ENCODE data around the gene SLAMF6. TPM values are rescaled to one million over a fixed set of nuclear protein-coding genes. Genes with fewer than 3 reads are reported as not detected.

Gene SLAMF6
- total and polyA plus RNA-seq, 2 experiments from 2014 or later = not detected

- H3K4me1 ChIP-seq (ENCODE audit: insufficient read depth) = no peaks in the 10 kb centered on the region
- no peak for DNase-seq
- no peak overlapping the region for H3K4me3 ChIP-seq
- 50 to 56% methylated on average over 6 of the region's 6 CpGs for WGBS, 2 experiments (ENCODE audit: low coverage in 1 of 2, low lambda C conversion rate in 2 of 2, missing lambda C conversion rate in 2 of 2)
- H3K9me2 ChIP-seq (ENCODE audit: insufficient read depth) = no peaks in the 10 kb centered on the region
- H3K36me3 ChIP-seq (ENCODE audit: low read depth) = no peaks in the 10 kb centered on the region
- H3F3A ChIP-seq (ENCODE audit: insufficient read depth) = no peaks in the 10 kb centered on the region
- no peaks in the 10 kb centered on the region for H3K79me2 ChIP-seq (ENCODE audit: insufficient read depth)
- TF ChIP-seq EZH2phosphoT487 (IDR thresholded peaks at IDR 0.05; ENCODE audit: insufficient read depth, low read depth) = no peak
- no peak for TF ChIP-seq EZH2 (IDR thresholded peaks at IDR 0.05; ENCODE audit: insufficient read depth, poor library complexity, severe bottlenecking)
- H3K9me3 ChIP-seq (ENCODE audit: low read depth) = no peaks in the 10 kb centered on the region
- in situ Hi-C loops (cut with MboI) = no loop called here
- no peak overlapping the region for H2AFZ ChIP-seq
- H3K9ac ChIP-seq = no peak overlapping the region
- H4K20me1 ChIP-seq (ENCODE audit: insufficient read depth) = no peaks in the 10 kb centered on the region
- no peak overlapping the region for H3K4me2 ChIP-seq (ENCODE audit: unreplicated experiment)
- peaks cover 12% of the 10 kb centered on the region for H3K27me3 ChIP-seq (replicated peaks; ENCODE audit: insufficient read depth)
- H3K27ac ChIP-seq = no peak overlapping the region
Measured at GRCh38 chr1:160454371-160455152, 68.5 kb downstream of the SLAMF6 start.

- no peaks in the 10 kb centered on the region for H4K20me1 ChIP-seq (ENCODE audit: insufficient read depth)
- no peak for DNase-seq
- H3K4me3 ChIP-seq = no peak overlapping the region
- no peaks in the 10 kb centered on the region for H3K36me3 ChIP-seq (ENCODE audit: low read depth)
- no peaks in the 10 kb centered on the region for H3K4me1 ChIP-seq (ENCODE audit: insufficient read depth)
- H3K27me3 ChIP-seq (replicated peaks; ENCODE audit: insufficient read depth) = peaks cover 12% of the 10 kb centered on the region
- no peak for TF ChIP-seq EZH2 (IDR thresholded peaks at IDR 0.05; ENCODE audit: insufficient read depth, poor library complexity, severe bottlenecking)
- TF ChIP-seq EZH2phosphoT487 (IDR thresholded peaks at IDR 0.05; ENCODE audit: insufficient read depth, low read depth) = no peak
- in situ Hi-C loops (cut with MboI) = no loop called here
- no peaks in the 10 kb centered on the region for H3K79me2 ChIP-seq (ENCODE audit: insufficient read depth)
- no peaks in the 10 kb centered on the region for H3F3A ChIP-seq (ENCODE audit: insufficient read depth)
- H3K4me2 ChIP-seq (ENCODE audit: unreplicated experiment) = no peak overlapping the region
- H3K27ac ChIP-seq = no peak overlapping the region
- H3K9me2 ChIP-seq (ENCODE audit: insufficient read depth) = no peaks in the 10 kb centered on the region
- no peak overlapping the region for H2AFZ ChIP-seq
- no peaks in the 10 kb centered on the region for H3K9me3 ChIP-seq (ENCODE audit: low read depth)
- H3K9ac ChIP-seq = no peak overlapping the region
- WGBS, 2 experiments (ENCODE audit: low coverage in 1 of 2, low lambda C conversion rate in 2 of 2, missing lambda C conversion rate in 2 of 2) = 29 to 33% methylated on average over 7 of the region's 7 CpGs
Measured at GRCh38 chr1:160453443-160453842, 69.6 kb downstream of the SLAMF6 start.

- Histone ChIP-seq H3K4me2 (ENCODE audit: unreplicated experiment) (no peak overlapping the region), H3K9me3 (ENCODE audit: low read depth) (no peaks in the 10 kb centered on the region), H3K9ac (no peak overlapping the region), H3K79me2 (ENCODE audit: insufficient read depth) (no peaks in the 10 kb centered on the region), H2AFZ (no peak overlapping the region), H4K20me1 (ENCODE audit: insufficient read depth) (no peaks in the 10 kb centered on the region), H3K27me3 (replicated peaks; ENCODE audit: insufficient read depth) (peaks cover 12% of the 10 kb centered on the region), H3K4me1 (ENCODE audit: insufficient read depth) (no peaks in the 10 kb centered on the region), H3K9me2 (ENCODE audit: insufficient read depth) (no peaks in the 10 kb centered on the region), H3K4me3 (no peak overlapping the region), H3F3A (ENCODE audit: insufficient read depth) (no peaks in the 10 kb centered on the region), H3K27ac (no peak overlapping the region), H3K36me3 (ENCODE audit: low read depth) (no peaks in the 10 kb centered on the region)
- in situ Hi-C loops (cut with MboI) = no loop called here
- DNase-seq = no peak
- WGBS, 2 experiments (ENCODE audit: low coverage in 1 of 2, low lambda C conversion rate in 2 of 2, missing lambda C conversion rate in 2 of 2) = 18 to 21% methylated on average over 1 of the region's 1 CpG
- no peak for TF ChIP-seq EZH2 (IDR thresholded peaks at IDR 0.05; ENCODE audit: insufficient read depth, poor library complexity, severe bottlenecking)
- no peak for TF ChIP-seq EZH2phosphoT487 (IDR thresholded peaks at IDR 0.05; ENCODE audit: insufficient read depth, low read depth)
Measured at GRCh38 chr1:160451859-160452232, 71.2 kb downstream of the SLAMF6 start.

GRCh38 chr1:160451119-160451858, 71.8 kb downstream of the SLAMF6 start:
- in situ Hi-C loops (cut with MboI) = no loop called here
- H3K4me1 ChIP-seq (ENCODE audit: insufficient read depth) = no peaks in the 10 kb centered on the region
- H3K9me3 ChIP-seq (ENCODE audit: low read depth) = no peaks in the 10 kb centered on the region
- H3K79me2 ChIP-seq (ENCODE audit: insufficient read depth) = no peaks in the 10 kb centered on the region
- no peaks in the 10 kb centered on the region for H3F3A ChIP-seq (ENCODE audit: insufficient read depth)
- 40 to 48% methylated on average over 7 of the region's 7 CpGs for WGBS, 2 experiments (ENCODE audit: low coverage in 1 of 2, low lambda C conversion rate in 2 of 2, missing lambda C conversion rate in 2 of 2)
- no peak overlapping the region for H2AFZ ChIP-seq
- H3K27me3 ChIP-seq (replicated peaks; ENCODE audit: insufficient read depth) = peaks cover 12% of the 10 kb centered on the region
- no peak overlapping the region for H3K4me3 ChIP-seq
- H3K27ac ChIP-seq = no peak overlapping the region
- TF ChIP-seq EZH2phosphoT487 (IDR thresholded peaks at IDR 0.05; ENCODE audit: insufficient read depth, low read depth) (no peak), EZH2 (IDR thresholded peaks at IDR 0.05; ENCODE audit: insufficient read depth, poor library complexity, severe bottlenecking) (no peak)
- H3K9me2 ChIP-seq (ENCODE audit: insufficient read depth) = no peaks in the 10 kb centered on the region
- no peak for DNase-seq
- H3K36me3 ChIP-seq (ENCODE audit: low read depth) = no peaks in the 10 kb centered on the region
- no peak overlapping the region for H3K9ac ChIP-seq
- no peak overlapping the region for H3K4me2 ChIP-seq (ENCODE audit: unreplicated experiment)
- no peaks in the 10 kb centered on the region for H4K20me1 ChIP-seq (ENCODE audit: insufficient read depth)

Measured in GM23248 (cell line).